ENCODE results near the gene GPX2. TPM values are rescaled to one million over a fixed set of nuclear protein-coding genes. Genes with fewer than 3 reads are reported as not detected.
A peak's percentile ranks its signal among the peaks of the same experiment; 100 is the strongest.

The GPX2 gene
- total RNA-seq, 1 donor from 2014 or later, result 77.3 TPM

DNA sequence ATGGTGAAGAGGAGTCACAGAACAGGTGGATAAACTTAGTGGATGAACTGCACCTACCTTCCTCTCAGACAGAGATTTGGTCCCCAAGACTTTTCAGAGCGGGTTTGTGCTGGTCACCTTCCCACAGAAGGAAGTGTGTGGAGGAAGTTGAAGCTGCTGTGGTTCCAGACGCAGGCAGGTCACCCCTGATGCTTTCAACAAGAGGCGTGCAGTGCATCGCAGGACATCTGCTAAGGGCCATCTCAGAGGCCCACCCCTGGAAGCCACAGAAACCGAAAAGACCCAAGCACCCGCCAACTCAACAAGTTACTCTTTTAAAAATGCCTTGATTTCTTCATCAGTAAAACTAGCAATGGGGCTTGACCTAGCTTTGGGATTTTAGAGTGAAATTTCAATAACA is 1.0 kb upstream of the GPX2 start:
- intact Hi-C loops (cut with DNase I), result no loop called here
- Histone ChIP-seq H3K27me3 (no peaks in the 10 kb centered on the region), H3K4me1 (peaks cover 12% of the 10 kb centered on the region), H3K27ac (no peak overlapping the region), H3K36me3 (no peaks in the 10 kb centered on the region), H3K4me3 (no peak overlapping the region), H3K9me3 (no peaks in the 10 kb centered on the region)
- DNase-seq (ENCODE audit: extremely low spot score in 2 of 2), result peak in 1 of 2 donors; percentile 83
- TF ChIP-seq CTCF (IDR thresholded peaks at IDR 0.05), result no peak
- no peak for TF ChIP-seq POLR2A (IDR thresholded peaks at IDR 0.05)
- TF ChIP-seq POLR2AphosphoS5 (IDR thresholded peaks at IDR 0.05; ENCODE audit: insufficient read depth in 1 of 2, low read depth in 1 of 2), result no peak

- Histone ChIP-seq H3K4me3 (peak overlapping the region in 1 of 2 donors; percentile 19), H3K9me3 (no peaks in the 10 kb centered on the region), H3K27me3 (no peaks in the 10 kb centered on the region), H3K4me1 (peaks cover 18% of the 10 kb centered on the region), H3K27ac (no peak overlapping the region), H3K36me3 (no peaks in the 10 kb centered on the region)
- peak in 1 of 2 donors; percentile 64 for DNase-seq (ENCODE audit: extremely low spot score in 2 of 2)
- no peak for TF ChIP-seq POLR2A (IDR thresholded peaks at IDR 0.05)
- no peak for TF ChIP-seq CTCF (IDR thresholded peaks at IDR 0.05)
- no peak for TF ChIP-seq POLR2AphosphoS5 (IDR thresholded peaks at IDR 0.05; ENCODE audit: insufficient read depth in 1 of 2, low read depth in 1 of 2)
- intact Hi-C loops (cut with DNase I), result no loop called here
Observed at GRCh38 chr14:64940336-64940910, 2.1 kb downstream of the GPX2 start.

DNA sequence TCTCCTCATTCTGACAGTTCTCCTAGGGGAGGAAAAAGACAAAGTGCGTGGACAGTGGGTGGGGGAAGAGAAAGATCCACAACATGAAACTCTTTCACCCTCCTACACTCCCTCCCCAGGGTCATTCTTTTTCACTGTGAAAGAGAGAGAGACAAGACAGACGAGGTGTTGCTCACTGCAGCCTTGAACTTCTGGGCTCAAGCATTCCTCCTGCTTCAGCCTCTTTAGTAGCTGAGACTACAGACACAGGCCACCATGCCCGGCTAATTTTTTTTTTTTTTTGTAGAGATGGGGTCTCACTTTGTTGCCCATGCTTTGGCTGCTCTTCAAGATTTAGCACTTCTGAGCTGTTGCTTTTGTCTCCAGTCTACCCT is 2.7 kb downstream of the GPX2 start:
- Histone ChIP-seq H3K27ac (no peak overlapping the region), H3K27me3 (no peaks in the 10 kb centered on the region), H3K4me3 (no peak overlapping the region), H3K4me1 (peaks cover 18% of the 10 kb centered on the region), H3K36me3 (no peaks in the 10 kb centered on the region), H3K9me3 (no peaks in the 10 kb centered on the region)
- intact Hi-C loops (cut with DNase I), result loop anchor here (10.0 kb wide), 1 partner anchor 1315 kb away; no protein-coding TSS in a partner anchor
- DNase-seq (ENCODE audit: extremely low spot score in 2 of 2), result no peak
- no peak for TF ChIP-seq CTCF (IDR thresholded peaks at IDR 0.05)
- TF ChIP-seq POLR2A (IDR thresholded peaks at IDR 0.05), result no peak
- no peak for TF ChIP-seq POLR2AphosphoS5 (IDR thresholded peaks at IDR 0.05; ENCODE audit: insufficient read depth in 1 of 2, low read depth in 1 of 2)

- H3K27ac ChIP-seq, result no peak overlapping the region
Observed at GRCh38 chr14:64938972-64939816, 3.4 kb downstream of the GPX2 start.

More at GRCh38 chr14:64938972-64939816, 3.4 kb downstream of the GPX2 start:
- Histone ChIP-seq H3K9me3 (no peaks in the 10 kb centered on the region), H3K27me3 (no peaks in the 10 kb centered on the region), H3K4me1 (peaks cover 18% of the 10 kb centered on the region), H3K4me3 (no peak overlapping the region), H3K36me3 (peaks cover 0 to under 1% of the 10 kb centered on the region in 2 donors)
- no peak for TF ChIP-seq CTCF (IDR thresholded peaks at IDR 0.05)
- no peak for TF ChIP-seq POLR2AphosphoS5 (IDR thresholded peaks at IDR 0.05; ENCODE audit: insufficient read depth in 1 of 2, low read depth in 1 of 2)
- TF ChIP-seq POLR2A (IDR thresholded peaks at IDR 0.05), result no peak
- peak in 1 of 2 donors; percentile 71 for DNase-seq (ENCODE audit: extremely low spot score in 2 of 2)
- intact Hi-C loops (cut with DNase I), result loop anchor here (10.0 kb wide), 1 partner anchor 1316 kb away; no protein-coding TSS in a partner anchor
